ENCODE measurements around the gene TBC1D32. TPM values are rescaled to one million over a fixed set of nuclear protein-coding genes. Genes with fewer than 3 reads are reported as not detected.
"Not testable (repeated sequence)": the region's sequence is repeated elsewhere in the genome, so short reads cannot be mapped to it uniquely, and the experiment has no call there.

Gene TBC1D32
- total RNA-seq, 2 experiments from 2014 or later: 9.4 to 9.8 TPM

DNA sequence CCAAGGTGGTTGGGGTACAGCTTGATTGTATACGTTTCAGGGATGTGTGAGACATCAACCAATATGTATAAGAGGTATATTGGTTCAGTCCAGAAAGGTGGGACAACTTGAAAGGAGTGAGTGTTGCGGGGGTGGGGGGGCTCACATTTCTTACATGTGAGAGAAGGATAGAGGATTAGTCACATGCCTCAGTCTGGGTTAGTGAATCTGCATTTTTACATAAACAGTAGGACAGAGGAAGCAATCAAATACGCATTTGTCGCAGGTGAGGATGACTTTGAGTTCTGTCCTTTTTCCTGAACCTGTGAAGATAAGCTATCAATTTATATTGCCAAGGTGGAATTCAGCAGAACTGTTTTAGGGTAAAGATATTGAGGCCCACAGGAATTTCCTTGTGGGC, 42.1 kb upstream of the TBC1D32 start:
- CTCF ChIA-PET: no interaction called here
- H3K27ac Mint-ChIP-seq: no peak overlapping the region
- ATAC-seq (ENCODE audit: poor library complexity): no peak
- intact Hi-C loops (cut with DNase I, micrococcal nuclease): no loop called here
- no peaks in the 10 kb centered on the region for H3K36me3 Mint-ChIP-seq (ENCODE audit: low read depth)
- H3K27me3 Mint-ChIP-seq: no peaks in the 10 kb centered on the region
- Histone ChIP-seq H3K27ac (ENCODE audit: low read depth in 1 of 2, low read length in 2 of 2) (no peak overlapping the region), H3K9me3 (ENCODE audit: control insufficient read depth in 1 of 2, insufficient read depth in 1 of 2, low read length in 2 of 2) (no peaks in the 10 kb centered on the region), H3K27me3 (ENCODE audit: control insufficient read depth in 1 of 2, insufficient read depth in 2 of 2, low read length in 2 of 2) (no peaks in the 10 kb centered on the region), H3K4me1 (ENCODE audit: insufficient read depth, low read length) (no peaks in the 10 kb centered on the region), H3K4me3 (ENCODE audit: low read length) (no peak overlapping the region), H3K36me3 (ENCODE audit: insufficient read depth, low read length) (no peaks in the 10 kb centered on the region)
- no peak overlapping the region for H3K4me3 Mint-ChIP-seq
- no peaks in the 10 kb centered on the region for H3K4me1 Mint-ChIP-seq (ENCODE audit: low read depth)
- DNase-seq: no peak
- TF ChIP-seq CTCF (IDR thresholded peaks at IDR 0.05): no peak
- no peaks in the 10 kb centered on the region for H3K9me3 Mint-ChIP-seq
- POLR2A ChIA-PET: no interaction called here

- CTCF ChIA-PET; H3K4me1 ChIP-seq (ENCODE audit: insufficient read depth, low read length); H3K4me1 Mint-ChIP-seq (ENCODE audit: low read depth); intact Hi-C loops (cut with DNase I, micrococcal nuclease); H3K27me3 Mint-ChIP-seq; H3K27ac Mint-ChIP-seq; H3K4me3 Mint-ChIP-seq; H3K4me3 ChIP-seq (ENCODE audit: low read length); H3K36me3 Mint-ChIP-seq (ENCODE audit: low read depth); H3K9me3 Mint-ChIP-seq; H3K27ac ChIP-seq (ENCODE audit: low read depth in 1 of 2, low read length in 2 of 2); ATAC-seq (ENCODE audit: poor library complexity); DNase-seq; H3K36me3 ChIP-seq (ENCODE audit: insufficient read depth, low read length); H3K27me3 ChIP-seq (ENCODE audit: control insufficient read depth in 1 of 2, insufficient read depth in 2 of 2, low read length in 2 of 2); H3K9me3 ChIP-seq (ENCODE audit: control insufficient read depth in 1 of 2, insufficient read depth in 1 of 2, low read length in 2 of 2): not testable (repeated sequence)
- POLR2A ChIA-PET: interaction anchor here (0.7 kb wide), 1 partner anchor 713 kb away, joined by 3 read pairs; no protein-coding TSS in a partner anchor
Observed at GRCh38 chr6:121374219-121374618, 39.9 kb upstream of the TBC1D32 start.

GRCh38 chr6:121365536-121366521, 31.5 kb upstream of the TBC1D32 start:
- ChIA-PET CTCF (no interaction called here), POLR2A (no interaction called here)
- Mint-ChIP-seq H3K27me3 (peaks cover 23% of the 10 kb centered on the region), H3K4me1 (ENCODE audit: low read depth) (no peaks in the 10 kb centered on the region), H3K27ac (no peak overlapping the region), H3K4me3 (no peak overlapping the region), H3K9me3 (no peaks in the 10 kb centered on the region), H3K36me3 (ENCODE audit: low read depth) (no peaks in the 10 kb centered on the region)
- H3K9me3 ChIP-seq (ENCODE audit: control insufficient read depth in 1 of 2, insufficient read depth in 1 of 2, low read length in 2 of 2): no peaks in the 10 kb centered on the region
- H3K27me3 ChIP-seq (ENCODE audit: control insufficient read depth in 1 of 2, insufficient read depth in 2 of 2, low read length in 2 of 2): peaks cover 4 to 5% of the 10 kb centered on the region in 2 experiments
- no peak overlapping the region for H3K27ac ChIP-seq (ENCODE audit: low read depth in 1 of 2, low read length in 2 of 2)
- intact Hi-C loops (cut with DNase I, micrococcal nuclease): no loop called here
- TF ChIP-seq CTCF (IDR thresholded peaks at IDR 0.05): no peak
- DNase-seq (no peak), ATAC-seq (ENCODE audit: poor library complexity) (no peak)
- no peaks in the 10 kb centered on the region for H3K36me3 ChIP-seq (ENCODE audit: insufficient read depth, low read length)
- H3K4me3 ChIP-seq (ENCODE audit: low read length): no peak overlapping the region
- H3K4me1 ChIP-seq (ENCODE audit: insufficient read depth, low read length): no peaks in the 10 kb centered on the region

Measured in CD4-positive, alpha-beta T cell (primary cell).